H9 (cell line): ENCODE results near the gene DUOXA2. TPM values are rescaled to one million over a fixed set of nuclear protein-coding genes. Genes with fewer than 3 reads are reported as not detected.
"Not testable (repeated sequence)": the region's sequence is repeated elsewhere in the genome, so short reads cannot be mapped to it uniquely, and the experiment has no call there.

Source experiments
- DNase-seq: peaks from one replicate; pipeline ENCODE4 v3.0.0-alpha.2; 2017
- H2AFZ ChIP-seq: one replicate; pipeline ENCODE4 v1.6.1; 2013; ENCODE audit warnings: mild to moderate bottlenecking, low read length, control low read depth, moderate library complexity
- H2AK5ac ChIP-seq: 2 replicates; pipeline ENCODE4 v1.6.1; 2013; ENCODE audit warnings: low read length, control low read depth, mixed read lengths; ENCODE audit not compliant: insufficient read length
- H2BK120ac ChIP-seq: one replicate; pipeline ENCODE4 v1.6.1; 2013; ENCODE audit warnings: low read depth, mild to moderate bottlenecking, low read length, control low read depth, inconsistent platforms; ENCODE audit not compliant: poor library complexity, severe bottlenecking
- H2BK12ac ChIP-seq: 2 replicates; pipeline ENCODE4 v1.6.1; 2013; ENCODE audit warnings: low read length, control low read depth, mixed read lengths, low read depth; ENCODE audit not compliant: insufficient read length
- H2BK15ac ChIP-seq: 2 replicates; pipeline ENCODE4 v1.6.1; 2013; ENCODE audit warnings: low read depth, low read length, control low read depth
- H2BK20ac ChIP-seq: one replicate; pipeline ENCODE4 v1.6.1; 2013; ENCODE audit warnings: low read depth, mild to moderate bottlenecking, low read length, control low read depth, inconsistent platforms; ENCODE audit not compliant: poor library complexity, severe bottlenecking
- H2BK5ac ChIP-seq: 2 replicates; pipeline ENCODE4 v1.6.1; 2013; ENCODE audit warnings: low read length, control low read depth, mixed read lengths; ENCODE audit not compliant: insufficient read length
- H3K14ac ChIP-seq: 2 replicates; pipeline ENCODE4 v1.6.1; 2013; ENCODE audit warnings: low read length, control low read depth; ENCODE audit not compliant: insufficient read depth
- H3K18ac ChIP-seq: 2 replicates; pipeline ENCODE4 v1.6.1; 2013; ENCODE audit warnings: low read depth, mild to moderate bottlenecking, mixed read lengths, low read length, control low read depth; ENCODE audit not compliant: insufficient read length
- H3K23ac ChIP-seq: 2 replicates; pipeline ENCODE4 v1.6.1; 2013; ENCODE audit warnings: low read length, control low read depth, mixed read lengths, low read depth; ENCODE audit not compliant: insufficient read length
- H3K23me2 ChIP-seq: 2 replicates; pipeline ENCODE4 v1.6.1; 2013; ENCODE audit warnings: low read depth, mild to moderate bottlenecking, mixed read lengths, low read length, control low read depth; ENCODE audit not compliant: insufficient read length, poor library complexity, severe bottlenecking
- H3K27ac ChIP-seq: 2 replicates; pipeline ENCODE4 v1.5.1; 2013; ENCODE audit warnings: low read length, control low read depth, mixed read lengths, low read depth; ENCODE audit not compliant: insufficient read length
- H3K27me3 ChIP-seq: 2 replicates; pipeline ENCODE4 v1.6.1; 2013; ENCODE audit warnings: low read length, control low read depth, inconsistent platforms; ENCODE audit not compliant: insufficient read depth
- H3K4ac ChIP-seq: 2 replicates; pipeline ENCODE4 v1.6.1; 2013; ENCODE audit warnings: low read depth, mild to moderate bottlenecking, control low read depth, inconsistent platforms, low read length, moderate library complexity
- H3K4me1 ChIP-seq: 2 replicates; pipeline ENCODE4 v1.6.1; 2013; ENCODE audit warnings: low read length, control low read depth, inconsistent platforms; ENCODE audit not compliant: insufficient read depth
- H3K4me2 ChIP-seq: 2 replicates; pipeline ENCODE4 v1.6.1; 2013; ENCODE audit warnings: low read length, control low read depth, mixed read lengths; ENCODE audit not compliant: insufficient read length, insufficient read depth
- H3K56ac ChIP-seq: 2 replicates; pipeline ENCODE4 v1.6.1; 2013; ENCODE audit warnings: low read depth, mild to moderate bottlenecking, mixed read lengths, low read length, control low read depth; ENCODE audit not compliant: insufficient read length
- H3K79me1 ChIP-seq: 2 replicates; pipeline ENCODE4 v1.6.1; 2013; ENCODE audit warnings: low read depth, mild to moderate bottlenecking, moderate library complexity, low read length, control low read depth, inconsistent platforms; ENCODE audit not compliant: insufficient read depth, poor library complexity, severe bottlenecking
- H3K79me2 ChIP-seq: 2 replicates; pipeline ENCODE4 v1.6.1; 2013; ENCODE audit warnings: low read length, control low read depth, inconsistent platforms; ENCODE audit not compliant: insufficient read depth
- H3K9ac ChIP-seq: 2 replicates; pipeline ENCODE4 v1.6.1; 2013; ENCODE audit warnings: low read length, control low read depth, mixed read lengths; ENCODE audit not compliant: insufficient read length; ENCODE audit errors: extremely low read depth
- H3K9me3 ChIP-seq: one replicate; pipeline ENCODE4 v1.6.1; 2013; ENCODE audit warnings: low read depth, low read length, inconsistent platforms; ENCODE audit not compliant: control insufficient read depth
- H3T11ph ChIP-seq: one replicate; pipeline ENCODE4 v1.6.1; 2013; ENCODE audit warnings: mild to moderate bottlenecking, low read length, control low read depth, inconsistent platforms
- H4K20me1 ChIP-seq: one replicate; pipeline ENCODE4 v1.6.1; 2013; ENCODE audit not compliant: control insufficient read depth, insufficient read length, insufficient read depth
- H4K5ac ChIP-seq: 2 replicates; pipeline ENCODE4 v1.6.1; 2013; ENCODE audit warnings: low read depth, mild to moderate bottlenecking, mixed read lengths, low read length, control low read depth; ENCODE audit not compliant: insufficient read length
- H4K8ac ChIP-seq: replicated peaks from 2 replicates; pipeline ENCODE4 v1.6.1; 2013; ENCODE audit warnings: low read length, control low read depth, mixed read lengths, low read depth; ENCODE audit not compliant: insufficient read length
- H4K91ac ChIP-seq: 2 replicates; pipeline ENCODE4 v1.6.1; 2013; ENCODE audit warnings: low read depth, mild to moderate bottlenecking, moderate library complexity, mixed read lengths, low read length, control low read depth; ENCODE audit not compliant: insufficient read length
- H3K27ac Mint-ChIP-seq, 3 experiments: 2 replicates in 2 of 3; 3 replicates in 1 of 3; pipeline ENCODE4 v1.8.0; 2020 to 2021; ENCODE audit warnings: mixed read lengths in 3 of 3, mild to moderate bottlenecking in 1 of 3, moderate library complexity in 1 of 3
- H3K27me3 Mint-ChIP-seq: 2 replicates; pipeline ENCODE4 v1.8.0; 2021; ENCODE audit warnings: low read depth, mild to moderate bottlenecking, moderate library complexity, mixed read lengths
- H3K36me3 Mint-ChIP-seq, 3 experiments: 2 replicates in 2 of 3; 3 replicates in 1 of 3; pipeline ENCODE4 v1.8.0; 2020 to 2021; ENCODE audit warnings: low read depth in 3 of 3, mixed read lengths in 3 of 3; ENCODE audit not compliant: insufficient read depth in 1 of 3
- H3K4me1 Mint-ChIP-seq, 2 experiments: 2 replicates each; pipeline ENCODE4 v1.8.0; 2020; ENCODE audit warnings: mixed read lengths in 2 of 2
- H3K4me3 Mint-ChIP-seq, 2 experiments: 2 replicates in 1 of 2; 3 replicates in 1 of 2; pipeline ENCODE4 v1.8.0; 2020 to 2021; ENCODE audit warnings: mild to moderate bottlenecking in 2 of 2, mixed read lengths in 2 of 2, moderate library complexity in 1 of 2
- H3K9me3 Mint-ChIP-seq, 2 experiments: 2 replicates in 1 of 2; 3 replicates in 1 of 2; pipeline ENCODE4 v1.8.0; 2020; ENCODE audit warnings: mild to moderate bottlenecking in 2 of 2, mixed read lengths in 2 of 2, moderate library complexity in 1 of 2
- WGBS: extraction: QIAGEN DNeasy Blood & Tissue Kit; methylation state at CpG from one replicate; pipeline ENCODE4 v1.1.7; 2013; ENCODE audit warnings: missing lambda C conversion rate, low lambda C conversion rate, mixed read lengths; ENCODE audit not compliant: insufficient read length; ENCODE audit errors: extremely low coverage; 5-methylcytosine and 5-hydroxymethylcytosine counted together
- total RNA-seq: library from RNA; stranded (reverse); gene quantifications from 2 replicates; pipeline ENCODE4 v1.2.1, GENCODE V29; 2021

DUOXA2 gene
- total RNA-seq, 1 experiment from 2014 or later, result not detected

- not testable (repeated sequence) for H3K56ac ChIP-seq, H3K79me2 ChIP-seq, H2BK5ac ChIP-seq, H2AFZ ChIP-seq, H2BK120ac ChIP-seq, H2AK5ac ChIP-seq, H3K27ac Mint-ChIP-seq, H3K23ac ChIP-seq, H2BK20ac ChIP-seq, H3K4ac ChIP-seq, H3K9me3 ChIP-seq, H3K27me3 ChIP-seq, H3K27me3 Mint-ChIP-seq, H3K79me1 ChIP-seq, H2BK12ac ChIP-seq, H3K4me1 ChIP-seq, H4K8ac ChIP-seq, H3K18ac ChIP-seq, H4K20me1 ChIP-seq, H3K4me2 ChIP-seq, H3K4me1 Mint-ChIP-seq, H4K91ac ChIP-seq, H3K23me2 ChIP-seq, H3K14ac ChIP-seq, H2BK15ac ChIP-seq, H3K27ac ChIP-seq, H3T11ph ChIP-seq, H3K9me3 Mint-ChIP-seq, H3K9ac ChIP-seq, H3K4me3 Mint-ChIP-seq, H4K5ac ChIP-seq, DNase-seq
- H3K36me3 Mint-ChIP-seq, result peaks cover 8 to 17% (median 12%) of the 10 kb centered on the region in 3 experiments; a peak in 6 of 7 replicates
These were observed 40.5 kb upstream of the DUOXA2 start for GRCh38 chr15:45073602-45074001.

- not testable (repeated sequence) for H3K36me3 Mint-ChIP-seq, H3T11ph ChIP-seq, H2BK5ac ChIP-seq, H3K4ac ChIP-seq, H3K23me2 ChIP-seq, H3K9me3 ChIP-seq, H3K9ac ChIP-seq, H3K79me1 ChIP-seq, H3K14ac ChIP-seq, H2BK20ac ChIP-seq, H2AFZ ChIP-seq, H2AK5ac ChIP-seq, H3K4me1 ChIP-seq, H4K5ac ChIP-seq, H4K20me1 ChIP-seq, H3K27me3 Mint-ChIP-seq, H2BK12ac ChIP-seq, H4K8ac ChIP-seq, H3K79me2 ChIP-seq, H3K56ac ChIP-seq, H3K4me3 Mint-ChIP-seq, H3K9me3 Mint-ChIP-seq, H2BK15ac ChIP-seq, H3K27ac Mint-ChIP-seq, H2BK120ac ChIP-seq, H3K4me1 Mint-ChIP-seq, H4K91ac ChIP-seq, DNase-seq, H3K27ac ChIP-seq, H3K23ac ChIP-seq, H3K18ac ChIP-seq, H3K4me2 ChIP-seq, H3K27me3 ChIP-seq
- WGBS, result no CpG with 5 or more reads among the region's 9 CpGs
These were observed 38.4 kb upstream of the DUOXA2 start for GRCh38 chr15:45075440-45076320.
